GM19324 (cell line): ENCODE results near the gene ZSCAN26.

ENCODE experiments used
- ATAC-seq: cut with Tn5 transposase; IDR thresholded peaks from one replicate; pipeline ENCODE4 v1.9.1; 2021; ENCODE audit warnings: mild to moderate bottlenecking, moderate library complexity; ENCODE audit not compliant: unreplicated experiment, low FRiP score

The ZSCAN26 gene

DNA sequence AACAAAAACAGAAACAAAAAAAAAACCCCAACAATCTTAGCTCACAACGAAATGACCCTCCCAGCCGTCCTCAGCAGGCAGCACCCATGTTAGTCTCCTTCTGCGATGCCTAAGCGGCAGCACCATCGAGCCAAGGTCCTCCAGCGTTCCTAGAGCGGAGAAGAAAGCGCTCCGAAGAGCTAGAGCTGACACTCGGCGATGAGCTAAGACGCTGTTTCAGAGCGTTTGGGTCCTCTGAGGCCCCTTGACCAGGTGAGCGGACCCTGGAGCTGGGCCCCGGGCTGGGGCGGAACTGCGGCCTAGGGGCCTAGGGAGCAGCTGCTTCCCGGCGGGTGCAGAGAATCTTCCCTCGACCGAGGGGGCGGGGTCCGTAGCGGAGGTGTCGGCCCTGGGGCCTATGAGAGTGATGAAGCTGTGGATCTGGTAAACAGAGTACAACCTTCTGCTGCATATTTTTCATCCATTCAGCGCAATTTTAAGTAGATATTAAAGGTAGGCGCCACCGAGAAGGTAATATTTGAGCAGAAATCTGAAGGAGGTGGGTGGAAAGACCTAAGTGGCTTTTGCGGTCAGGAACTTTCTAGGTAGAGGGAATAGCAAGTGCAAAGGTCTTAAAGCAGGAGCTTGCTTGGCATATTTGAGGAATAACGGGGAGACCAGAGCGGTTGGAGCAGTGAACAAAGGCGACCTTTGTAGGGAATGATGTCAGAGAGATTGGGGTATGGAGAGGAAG is at the start of gene ZSCAN26:
Gene ZSCAN26 (plus strand): TSS at position 182 of the 733 bp plus-strand sequence. CDS start 4,777 bp downstream, outside the sequence.
- peak; percentile 95 for ATAC-seq

DNA sequence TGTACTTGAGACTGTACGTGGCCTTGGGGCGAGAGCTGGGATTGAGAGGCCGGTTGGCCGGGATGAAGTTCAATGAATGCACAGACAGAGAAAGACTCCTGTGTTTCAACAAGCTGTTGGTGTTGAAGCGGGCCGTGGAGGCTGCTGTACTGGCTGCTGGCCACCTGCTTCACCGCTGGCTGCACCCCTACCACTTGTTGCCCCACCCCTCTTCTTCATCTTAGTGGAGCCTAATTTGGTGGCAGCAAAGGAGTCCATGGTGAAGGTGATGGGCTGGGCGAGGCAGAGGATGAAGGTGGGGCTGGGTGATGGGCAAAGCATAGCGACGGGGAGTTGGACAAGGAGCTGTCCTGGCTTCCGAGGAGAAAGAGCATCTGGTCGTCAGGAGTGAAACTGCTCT is 49.1 kb upstream of the ZSCAN26 start:
- ATAC-seq = no peak

DNA sequence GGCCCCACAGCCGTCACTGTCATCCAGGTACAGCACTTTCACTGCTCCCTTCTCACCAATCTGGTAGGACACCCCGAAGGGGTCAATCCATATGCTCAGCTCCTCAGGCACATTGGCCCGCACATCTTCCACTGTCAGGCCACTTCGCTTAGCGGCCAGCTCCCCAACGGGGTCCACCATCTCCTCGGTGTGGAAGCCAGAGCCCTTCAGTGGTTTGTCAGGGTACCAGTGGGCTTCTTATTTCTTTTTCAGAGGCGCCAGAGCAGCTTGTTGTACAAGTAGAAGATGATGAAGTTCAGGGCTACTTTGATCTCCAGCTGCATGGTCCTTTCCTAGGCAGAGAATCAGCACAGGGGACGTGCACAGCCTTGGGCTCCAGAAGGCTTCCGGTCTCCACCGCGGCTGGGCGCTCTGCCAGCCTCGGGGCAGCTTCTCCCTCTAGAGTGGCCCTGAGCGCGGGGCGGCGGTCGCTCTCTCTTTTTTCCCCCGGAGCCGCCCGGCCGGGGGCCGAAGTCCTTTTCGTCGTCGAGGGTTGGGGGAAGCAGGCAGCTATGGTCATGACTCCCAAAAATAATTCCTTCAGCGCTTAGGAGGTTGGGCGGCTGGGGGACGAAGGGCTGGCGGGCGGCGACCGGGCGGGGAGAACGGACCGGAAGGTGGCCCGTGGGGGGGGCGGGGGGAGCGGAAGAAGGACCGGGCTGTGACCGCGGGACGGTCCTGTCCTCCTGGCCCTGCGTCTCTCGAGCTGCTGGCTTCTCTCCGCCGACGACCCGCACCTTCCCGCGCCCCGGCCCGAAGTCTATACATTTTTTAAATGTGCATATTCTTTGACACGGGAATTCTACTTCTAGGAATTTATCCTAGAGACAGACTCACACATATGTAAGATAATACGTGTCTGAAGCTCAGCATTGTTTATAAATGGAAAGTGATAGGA is 48.4 kb upstream of the ZSCAN26 start:
- peak; percentile 75 for ATAC-seq

DNA sequence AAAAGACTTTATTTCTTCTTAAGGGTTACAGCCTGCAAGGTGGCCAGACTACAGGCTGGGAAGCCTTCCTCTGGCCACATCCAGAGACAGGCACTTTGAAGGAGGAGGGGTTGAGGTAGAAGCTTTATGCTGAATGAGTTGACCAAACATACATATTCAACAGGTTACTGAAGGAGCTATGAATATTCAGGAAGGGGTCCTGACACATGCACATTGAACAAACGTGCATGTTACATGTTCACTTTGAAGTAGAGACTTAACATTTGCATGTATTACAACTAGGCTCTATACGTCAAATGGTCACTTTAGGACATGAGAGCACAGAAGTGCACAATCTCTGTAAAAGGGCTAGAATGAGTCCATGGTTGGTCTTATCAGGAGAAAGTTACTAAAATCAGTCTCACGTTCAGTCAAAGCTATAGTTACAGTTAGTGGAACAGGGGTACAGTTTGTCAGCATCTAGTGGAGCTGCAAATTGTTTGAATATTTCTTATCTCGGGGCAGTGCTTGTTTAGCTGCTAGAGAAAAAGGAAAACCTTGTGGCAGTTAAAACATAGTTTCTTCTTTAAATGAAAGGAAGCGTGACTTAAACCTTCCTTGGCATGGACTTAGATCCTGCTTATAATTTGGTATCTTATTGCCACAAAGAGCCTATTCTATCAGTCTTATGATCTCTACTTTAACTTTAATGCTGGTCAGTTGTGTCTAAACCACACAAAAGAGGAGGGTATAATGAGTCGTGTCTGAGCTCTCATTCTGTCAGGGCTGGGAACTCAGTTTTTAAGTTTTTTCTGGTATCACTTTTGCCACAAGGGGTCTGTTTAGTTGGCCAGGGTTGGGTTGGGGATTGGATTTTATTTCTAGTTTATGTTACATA is 46.4 kb upstream of the ZSCAN26 start:
- no peak for ATAC-seq

DNA sequence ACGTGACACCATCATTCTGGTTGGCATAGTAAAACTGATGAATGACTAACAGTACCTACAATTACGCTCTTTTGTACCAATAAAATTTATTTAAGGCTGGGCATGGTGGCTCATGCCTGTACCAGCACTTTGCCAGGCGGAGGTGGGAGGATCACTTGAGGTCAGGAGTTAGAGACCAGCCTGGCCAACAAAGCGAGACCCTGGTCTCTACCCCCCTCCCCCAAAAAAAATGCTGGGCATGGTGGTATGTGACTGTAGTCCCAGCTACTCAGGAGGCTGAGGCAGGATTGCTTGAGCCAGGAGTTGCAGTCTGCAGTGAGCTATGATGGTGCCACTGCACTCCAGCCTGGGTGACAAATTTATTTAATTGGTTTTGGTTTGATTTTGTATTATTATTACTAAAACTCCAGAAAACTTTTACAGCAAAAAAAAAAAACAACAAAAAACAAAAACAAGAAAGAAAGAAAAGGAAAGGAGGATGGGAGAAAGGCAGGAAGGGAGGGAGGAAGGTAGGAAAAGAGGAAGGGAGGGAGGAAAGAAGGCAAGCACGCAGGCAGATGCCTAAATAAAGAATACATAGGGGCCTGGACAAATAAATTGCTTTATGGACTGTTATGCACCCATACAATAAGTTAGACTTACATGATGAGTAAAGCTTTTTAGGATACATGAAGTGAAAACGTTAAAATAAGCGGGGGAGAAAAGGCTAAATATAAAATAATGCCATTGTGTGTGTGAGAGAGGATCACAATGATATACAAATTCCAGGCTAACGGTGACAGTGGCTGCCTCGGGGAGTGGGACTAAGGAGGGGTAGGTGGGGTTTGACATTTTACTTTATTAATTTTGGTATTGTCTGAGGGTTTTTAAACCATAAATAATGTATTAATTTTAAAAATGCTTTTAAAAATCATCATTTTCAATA is 42.5 kb upstream of the ZSCAN26 start:
- ATAC-seq = no peak

DNA sequence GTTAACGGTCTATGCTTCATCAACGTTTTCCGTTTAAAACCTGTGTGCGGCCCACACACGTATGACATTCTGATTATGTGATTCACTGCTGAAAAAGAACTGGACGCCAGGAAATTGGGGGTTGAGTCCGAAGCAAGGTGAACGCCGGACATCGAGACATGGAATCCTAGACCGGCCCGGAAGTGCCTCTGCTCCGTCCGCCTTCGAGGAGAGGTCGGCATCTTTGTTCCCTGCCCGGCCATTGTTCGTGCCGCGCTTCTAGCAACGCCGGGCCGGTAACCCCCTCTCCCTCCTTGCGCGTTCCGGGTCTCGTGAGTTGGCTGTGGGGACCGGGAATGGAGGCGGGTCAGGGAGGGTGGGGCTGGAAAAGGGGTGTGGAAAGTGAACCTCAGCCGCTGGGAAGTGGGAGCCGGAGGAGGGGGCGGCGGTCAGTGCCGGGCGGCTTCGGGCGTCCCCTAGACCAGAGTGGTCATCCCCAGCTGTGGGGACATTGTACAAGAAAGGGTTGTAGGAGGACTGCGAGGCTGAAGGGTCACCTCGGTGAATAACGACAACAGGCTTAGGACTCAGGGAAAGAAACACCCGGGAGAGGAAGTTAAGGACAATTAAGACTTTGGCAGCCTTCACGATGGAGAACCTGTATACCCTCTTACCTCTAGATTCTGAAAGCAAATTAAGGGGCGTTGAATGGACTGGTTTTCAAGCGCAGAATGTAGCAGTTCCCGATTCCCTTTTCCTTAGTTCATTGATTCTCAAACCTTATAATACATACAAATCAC is 41.7 kb upstream of the ZSCAN26 start, which contains the start of gene ZSCAN9:
Gene ZSCAN9 (plus strand): TSS at position 220 of the 779 bp plus-strand sequence. CDS start 1,810 bp downstream, outside the sequence.
- ATAC-seq = peak; percentile 93

DNA sequence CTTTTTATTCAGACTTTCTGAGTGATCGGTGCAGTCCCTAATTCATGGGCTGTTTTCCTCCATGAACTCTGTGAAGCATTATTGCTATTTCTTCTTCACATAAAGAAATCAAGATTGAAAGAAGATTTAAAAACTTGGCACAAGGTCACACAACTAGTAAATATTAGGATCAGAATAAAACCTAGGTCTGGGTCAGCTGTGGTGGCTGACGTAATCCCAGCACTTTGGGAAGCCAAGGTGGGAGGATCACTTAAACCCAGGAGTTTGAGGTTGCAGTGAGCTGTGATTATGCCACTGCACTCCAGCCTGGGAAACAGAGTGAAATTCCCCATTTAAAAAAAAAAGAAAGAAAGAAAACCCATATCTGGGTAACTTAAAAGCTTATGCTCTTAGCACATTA is 40.5 kb upstream of the ZSCAN26 start:
- no peak for ATAC-seq

DNA sequence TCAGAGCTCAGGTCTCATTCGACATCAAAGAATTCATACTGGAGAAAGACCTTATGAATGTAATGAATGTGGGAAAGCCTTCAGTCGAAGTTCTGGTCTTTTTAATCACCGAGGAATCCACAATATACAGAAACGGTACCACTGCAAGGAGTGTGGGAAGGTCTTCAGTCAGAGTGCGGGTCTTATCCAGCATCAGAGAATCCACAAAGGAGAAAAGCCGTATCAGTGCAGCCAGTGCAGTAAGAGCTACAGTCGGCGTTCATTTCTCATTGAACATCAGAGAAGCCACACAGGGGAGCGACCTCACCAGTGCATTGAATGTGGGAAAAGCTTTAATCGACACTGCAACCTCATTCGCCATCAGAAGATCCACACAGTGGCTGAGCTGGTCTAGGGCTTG is 34.2 kb upstream of the ZSCAN26 start:
- no peak for ATAC-seq

DNA sequence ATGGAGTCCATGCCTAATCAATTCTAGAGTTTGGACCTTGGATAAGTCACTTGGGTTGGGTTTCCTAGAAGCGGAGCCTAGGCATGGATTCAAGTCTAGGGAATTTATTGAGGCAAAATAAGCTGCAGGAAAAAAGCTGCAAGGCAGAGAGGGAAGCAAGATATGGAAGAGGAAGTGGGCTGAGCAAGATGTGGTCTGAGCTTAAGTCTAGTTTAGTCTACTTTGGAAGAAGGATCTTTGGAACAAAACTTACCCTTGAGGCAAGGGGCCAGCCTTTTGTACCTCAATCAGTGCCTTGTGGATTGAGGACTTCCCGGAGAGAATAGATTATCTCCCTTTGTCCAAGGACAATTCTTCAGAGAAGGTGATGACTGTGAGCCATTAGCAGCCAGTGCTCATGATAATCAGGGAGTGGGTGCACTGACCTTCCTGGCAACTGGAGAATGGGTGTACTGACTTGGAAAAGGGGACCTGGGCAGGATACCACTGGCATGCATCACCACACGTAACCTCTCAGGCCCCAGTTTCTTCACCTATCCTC is 31.0 kb upstream of the ZSCAN26 start:
- ATAC-seq = no peak

DNA sequence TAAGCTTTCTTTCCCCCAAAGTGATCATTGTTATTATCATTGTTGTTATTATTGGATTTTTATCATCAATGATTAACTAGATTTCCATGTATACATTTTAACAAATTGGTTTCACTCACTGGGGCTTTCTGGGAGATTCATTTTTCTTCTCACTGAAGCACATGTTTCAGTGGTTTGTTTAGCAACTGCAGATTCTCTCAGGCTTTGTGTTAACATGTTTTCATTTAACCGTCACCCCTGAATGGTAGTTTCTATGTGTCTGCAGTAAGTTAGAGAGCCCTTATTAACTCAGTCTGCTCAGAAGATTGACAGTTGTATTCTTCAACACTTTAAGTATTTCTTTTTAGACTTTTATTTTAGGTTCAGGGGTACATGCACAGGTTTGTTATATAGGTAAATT is 27.3 kb upstream of the ZSCAN26 start:
- peak; percentile 49 for ATAC-seq

DNA sequence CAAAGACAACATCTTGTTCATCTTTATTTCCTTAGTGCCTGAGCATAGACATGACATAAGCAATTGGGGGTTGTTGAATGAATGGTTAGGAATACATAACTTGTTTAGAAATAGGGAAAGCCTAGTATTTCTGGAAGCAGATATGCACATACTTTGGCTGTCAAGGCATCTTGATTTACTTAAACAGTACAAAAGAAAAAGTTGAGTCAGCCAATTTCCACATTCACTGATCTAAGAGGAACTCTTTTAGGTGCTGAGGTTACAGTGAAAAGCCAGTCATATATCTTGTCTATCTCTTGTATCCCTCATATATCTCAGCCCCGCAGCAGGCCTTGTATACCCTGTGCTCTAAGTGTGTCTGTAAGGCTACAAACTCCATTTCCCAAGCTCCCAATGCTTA is 26.5 kb upstream of the ZSCAN26 start:
- no peak for ATAC-seq

DNA sequence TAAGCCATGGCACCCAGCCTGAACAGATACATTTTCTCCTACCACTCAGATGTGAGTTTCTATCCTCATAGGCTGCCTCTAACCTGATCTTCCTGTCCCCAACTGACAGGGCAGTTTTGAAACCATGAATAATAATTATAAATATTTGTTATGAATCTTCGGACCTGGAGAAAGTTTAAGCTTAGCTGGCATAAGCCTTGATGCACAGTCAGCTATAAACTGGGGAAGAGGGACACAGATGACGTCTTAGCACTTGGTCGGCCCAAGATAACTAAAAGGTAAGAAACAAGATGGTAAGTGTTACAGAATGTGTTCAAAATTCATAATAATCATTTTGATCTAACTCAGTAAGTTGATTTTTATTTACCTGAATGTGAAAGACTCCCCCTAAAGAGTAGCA is 23.0 kb upstream of the ZSCAN26 start:
- ATAC-seq = no peak

DNA sequence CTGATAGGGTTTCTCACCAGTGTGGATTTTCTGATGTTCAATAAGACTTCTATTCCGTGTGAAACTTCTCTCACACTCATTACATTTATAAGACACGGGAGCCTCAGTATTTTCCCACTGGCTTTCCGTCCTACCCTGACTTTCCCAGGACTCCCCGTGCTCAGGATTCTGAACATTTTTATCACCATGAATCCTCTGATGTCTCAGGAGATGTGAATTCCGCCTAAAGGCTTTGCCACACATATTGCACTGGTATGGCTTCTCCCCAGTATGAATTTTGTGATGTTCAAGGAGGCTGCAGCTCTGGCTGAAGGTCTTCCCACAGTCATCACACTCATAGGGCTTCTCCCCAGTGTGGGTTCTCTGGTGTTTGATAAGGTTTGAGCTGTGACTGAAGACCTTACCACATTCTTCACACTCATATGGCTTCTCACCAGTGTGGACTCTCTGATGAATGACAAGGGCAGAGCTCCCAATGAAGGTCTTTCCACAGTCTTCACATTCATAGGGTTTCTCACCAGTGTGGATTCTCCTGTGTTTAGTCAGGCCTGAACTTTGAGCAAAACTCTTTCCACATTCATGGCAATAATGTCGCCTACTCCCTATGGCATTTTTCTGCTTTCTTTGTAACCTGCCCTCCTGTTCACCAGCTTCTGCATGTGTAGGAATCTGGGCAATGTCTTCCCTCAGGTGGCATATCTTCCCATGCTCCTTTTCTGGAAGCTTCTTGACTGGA is 21.6 kb upstream of the ZSCAN26 start:
- no peak for ATAC-seq

DNA sequence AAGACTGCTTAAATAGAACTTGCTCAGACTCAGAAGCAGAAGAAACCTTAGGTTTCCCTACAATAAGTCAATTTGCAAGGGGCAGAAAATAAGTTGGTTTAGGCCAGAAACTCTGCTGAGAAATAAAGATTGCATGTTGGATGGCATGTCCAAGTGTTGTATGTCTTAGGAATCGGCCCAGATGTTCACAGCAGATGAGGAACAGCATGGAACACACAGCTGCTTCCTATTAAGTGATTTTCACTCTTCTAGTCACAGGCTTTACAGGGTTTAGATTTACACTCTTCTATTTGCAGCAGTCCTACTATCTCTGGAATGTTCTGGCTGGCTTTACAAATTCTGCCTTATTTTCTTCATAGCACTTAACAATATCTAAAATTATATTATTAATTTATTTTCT is 18.0 kb upstream of the ZSCAN26 start:
- ATAC-seq = no peak

DNA sequence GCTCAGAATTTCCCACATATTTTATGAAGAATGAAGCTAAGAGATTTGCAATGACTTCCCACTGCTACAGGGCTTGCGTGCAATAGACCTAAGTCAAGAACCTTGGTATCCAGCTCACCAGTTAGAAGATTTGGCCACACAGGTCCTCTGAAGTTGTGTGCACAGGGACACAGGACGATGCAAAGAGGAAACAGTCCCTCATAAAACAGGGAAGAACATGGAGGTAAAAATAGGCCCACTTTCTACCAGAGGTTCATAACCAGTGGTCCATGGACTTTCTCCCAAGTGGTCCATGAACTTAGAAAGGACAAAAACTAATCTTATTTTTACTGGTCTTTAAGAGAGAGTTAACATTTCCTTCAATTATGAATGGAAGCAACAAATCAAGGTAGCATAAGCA is 16.2 kb upstream of the ZSCAN26 start:
- no peak for ATAC-seq

DNA sequence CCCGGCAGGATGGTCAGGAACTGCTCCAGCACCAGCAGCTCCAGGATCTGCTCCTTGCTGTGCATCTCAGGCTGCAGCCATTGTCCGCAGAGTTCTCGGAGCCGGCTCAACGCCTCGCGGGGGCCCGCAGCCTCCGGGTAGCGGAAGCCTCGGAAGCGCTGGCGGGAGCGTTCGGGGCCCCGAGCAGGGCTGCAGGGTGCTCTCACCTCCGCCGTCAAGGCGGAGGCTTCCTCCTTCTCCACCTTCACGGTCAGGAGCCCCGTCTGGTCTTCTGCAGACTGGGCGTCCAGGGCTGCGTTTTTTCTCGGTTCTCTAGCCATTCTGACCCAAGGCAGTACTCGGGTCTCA is 15.3 kb upstream of the ZSCAN26 start:
- ATAC-seq = peak; percentile 41

DNA sequence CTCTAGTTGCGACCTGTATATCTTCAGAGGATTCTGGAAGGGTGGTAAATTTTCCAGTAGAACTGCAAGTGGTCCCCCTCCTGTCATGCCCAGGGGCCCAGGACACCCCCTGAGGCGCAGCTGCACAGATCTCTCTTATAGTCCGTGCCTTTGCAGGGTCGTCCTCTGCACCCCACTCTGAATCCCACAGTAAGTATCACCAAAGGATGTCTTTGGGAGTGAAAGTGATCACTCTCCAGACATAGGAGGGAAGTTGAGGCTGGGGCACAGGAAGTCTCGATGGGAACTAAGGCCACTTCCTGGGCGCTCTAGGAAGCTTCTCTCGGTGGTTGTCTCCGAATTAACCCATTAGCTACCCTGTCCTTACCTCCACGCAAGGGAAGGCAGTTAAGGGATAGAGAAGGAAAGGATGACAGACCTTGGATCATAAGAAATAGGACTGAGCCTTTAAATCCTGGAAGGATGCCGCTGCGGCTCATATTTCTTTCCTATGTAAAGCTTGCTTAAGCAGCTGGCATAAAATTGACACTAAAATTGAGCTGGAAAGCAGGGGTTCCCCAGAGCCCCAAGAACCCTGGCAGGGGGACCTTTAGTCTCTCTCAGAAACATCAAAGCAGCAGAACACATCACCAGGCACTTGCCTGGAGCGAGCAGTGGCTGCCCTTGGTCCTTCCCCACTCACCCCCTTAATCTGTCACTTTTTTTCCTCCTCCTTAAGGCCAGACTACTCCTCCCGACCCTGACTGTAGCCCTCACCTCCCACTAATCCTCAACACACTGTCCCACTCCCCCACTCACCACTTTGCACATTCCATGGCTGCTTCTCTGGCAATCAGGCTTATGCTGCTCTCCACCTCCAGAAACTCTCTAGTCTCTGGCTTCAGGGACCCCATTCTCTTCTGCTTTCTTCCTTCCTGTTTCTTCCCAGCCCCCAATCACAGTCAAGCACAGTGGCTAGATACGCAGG is 14.7 kb upstream of the ZSCAN26 start, which contains the start of gene ZKSCAN4:
Gene ZKSCAN4 (minus strand): TSS at position 261 of the 967 bp plus-strand sequence. CDS start 289 bp downstream, outside the sequence.
- peak; percentile 87 for ATAC-seq
